Skeletal muscle satellite cell (primary cell): ENCODE measurements around the gene SEMA4C.

Experiments
- H3K27me3 ChIP-seq: 2 replicates; pipeline ENCODE4 v1.7.0; 2013; ENCODE audit warnings: low read length; ENCODE audit not compliant: control insufficient read depth, insufficient read depth
- H3K36me3 ChIP-seq: 2 replicates; pipeline ENCODE4 v1.7.0; 2013; ENCODE audit warnings: mild to moderate bottlenecking, control low read depth, low read length; ENCODE audit not compliant: insufficient read depth
- H3K4me1 ChIP-seq: 2 replicates; pipeline ENCODE4 v1.7.0; 2013; ENCODE audit warnings: low read length; ENCODE audit not compliant: control insufficient read depth, insufficient read depth
- H3K4me2 ChIP-seq: 2 replicates; pipeline ENCODE4 v1.7.0; 2013; ENCODE audit warnings: mild to moderate bottlenecking, low read length
- H3K4me3 ChIP-seq: 2 replicates; pipeline ENCODE4 v1.7.0; 2013; ENCODE audit warnings: low read length
- H3K9ac ChIP-seq: 2 replicates; pipeline ENCODE4 v1.7.0; 2013; ENCODE audit warnings: mild to moderate bottlenecking, low read depth, low read length, moderate library complexity
- H3K9me3 ChIP-seq: replicated peaks from 2 replicates; pipeline ENCODE4 v1.7.0; 2013; ENCODE audit warnings: mild to moderate bottlenecking, control low read depth, low read length

Gene SEMA4C

GRCh38 chr2:96830044-96830562, 39.8 kb downstream of the SEMA4C start:
- Histone ChIP-seq H3K9ac (no peak overlapping the region), H3K4me2 (no peak overlapping the region), H3K4me1 (peaks cover 14% of the 10 kb centered on the region), H3K9me3 (no peaks in the 10 kb centered on the region), H3K36me3 (peaks cover 9% of the 10 kb centered on the region), H3K4me3 (no peak overlapping the region), H3K27me3 (no peaks in the 10 kb centered on the region)

- H3K27me3 ChIP-seq = no peaks in the 10 kb centered on the region
- H3K36me3 ChIP-seq = peaks cover 9% of the 10 kb centered on the region
- H3K9me3 ChIP-seq = no peaks in the 10 kb centered on the region
- no peak overlapping the region for H3K4me3 ChIP-seq
- peaks cover 14% of the 10 kb centered on the region for H3K4me1 ChIP-seq
- H3K4me2 ChIP-seq = no peak overlapping the region
- no peak overlapping the region for H3K9ac ChIP-seq
These were observed 41.0 kb downstream of the SEMA4C start for GRCh38 chr2:96828874-96829273.

- H3K4me2 ChIP-seq = no peak overlapping the region
- H3K36me3 ChIP-seq = peaks cover 9% of the 10 kb centered on the region
- peaks cover 12% of the 10 kb centered on the region for H3K4me1 ChIP-seq
- H3K27me3 ChIP-seq = no peaks in the 10 kb centered on the region
- no peak overlapping the region for H3K4me3 ChIP-seq
- no peak overlapping the region for H3K9ac ChIP-seq
- H3K9me3 ChIP-seq = no peaks in the 10 kb centered on the region
These were observed 41.4 kb downstream of the SEMA4C start for GRCh38 chr2:96828436-96828835.

GRCh38 chr2:96826546-96827278, 43.2 kb downstream of the SEMA4C start:
- peaks cover 9% of the 10 kb centered on the region for H3K36me3 ChIP-seq
- H3K9ac ChIP-seq = no peak overlapping the region
- H3K4me3 ChIP-seq = no peak overlapping the region
- no peaks in the 10 kb centered on the region for H3K4me1 ChIP-seq
- no peaks in the 10 kb centered on the region for H3K9me3 ChIP-seq
- H3K27me3 ChIP-seq = no peaks in the 10 kb centered on the region
- no peak overlapping the region for H3K4me2 ChIP-seq

GRCh38 chr2:96825057-96825456, 44.8 kb downstream of the SEMA4C start:
- no peaks in the 10 kb centered on the region for H3K9me3 ChIP-seq
- no peak overlapping the region for H3K4me2 ChIP-seq
- no peaks in the 10 kb centered on the region for H3K27me3 ChIP-seq
- no peak overlapping the region for H3K9ac ChIP-seq
- no peaks in the 10 kb centered on the region for H3K4me1 ChIP-seq
- no peak overlapping the region for H3K4me3 ChIP-seq
- peaks cover 9% of the 10 kb centered on the region for H3K36me3 ChIP-seq

- Histone ChIP-seq H3K4me2 (no peak overlapping the region), H3K9ac (no peak overlapping the region), H3K4me1 (no peaks in the 10 kb centered on the region), H3K36me3 (peaks cover 9% of the 10 kb centered on the region), H3K9me3 (no peaks in the 10 kb centered on the region), H3K27me3 (no peaks in the 10 kb centered on the region), H3K4me3 (no peak overlapping the region)
These were observed 45.6 kb downstream of the SEMA4C start for GRCh38 chr2:96824079-96824870.

GRCh38 chr2:96823198-96823597, 46.7 kb downstream of the SEMA4C start:
- no peaks in the 10 kb centered on the region for H3K9me3 ChIP-seq
- no peaks in the 10 kb centered on the region for H3K27me3 ChIP-seq
- no peak overlapping the region for H3K4me2 ChIP-seq
- no peak overlapping the region for H3K9ac ChIP-seq
- peaks cover 4% of the 10 kb centered on the region for H3K36me3 ChIP-seq
- no peak overlapping the region for H3K4me3 ChIP-seq
- no peaks in the 10 kb centered on the region for H3K4me1 ChIP-seq

- no peaks in the 10 kb centered on the region for H3K27me3 ChIP-seq
- H3K9ac ChIP-seq = no peak overlapping the region
- H3K4me2 ChIP-seq = no peak overlapping the region
- H3K4me1 ChIP-seq = peaks cover 1% of the 10 kb centered on the region
- H3K36me3 ChIP-seq = peaks cover 4% of the 10 kb centered on the region
- H3K9me3 ChIP-seq = no peaks in the 10 kb centered on the region
- H3K4me3 ChIP-seq = no peak overlapping the region
These were observed 47.1 kb downstream of the SEMA4C start for GRCh38 chr2:96822786-96823185.

- Histone ChIP-seq H3K4me2 (no peak overlapping the region), H3K4me3 (no peak overlapping the region), H3K9ac (no peak overlapping the region), H3K9me3 (no peaks in the 10 kb centered on the region), H3K4me1 (peaks cover 12% of the 10 kb centered on the region), H3K36me3 (no peaks in the 10 kb centered on the region), H3K27me3 (no peaks in the 10 kb centered on the region)
These were observed 48.7 kb downstream of the SEMA4C start for GRCh38 chr2:96821113-96821675.

GRCh38 chr2:96819876-96820511, 49.9 kb downstream of the SEMA4C start:
- no peaks in the 10 kb centered on the region for H3K27me3 ChIP-seq
- no peak overlapping the region for H3K4me2 ChIP-seq

More at GRCh38 chr2:96819876-96820511, 49.9 kb downstream of the SEMA4C start:
- no peaks in the 10 kb centered on the region for H3K36me3 ChIP-seq
- H3K4me3 ChIP-seq = no peak overlapping the region
- no peaks in the 10 kb centered on the region for H3K9me3 ChIP-seq
- H3K4me1 ChIP-seq = peaks cover 17% of the 10 kb centered on the region
- H3K9ac ChIP-seq = no peak overlapping the region
